Lung (tissue), 12 donors: ENCODE results near the gene YWHAQ. TPM values are rescaled to one million over a fixed set of nuclear protein-coding genes. Genes with fewer than 3 reads are reported as not detected.

Experiments
- ATAC-seq: fragments of 200-7000 bp; cut with Tn5 transposase; one replicate; pipeline ENCODE4 v1.9.1; 2020; ENCODE audit warnings: moderate number of reproducible peaks; ENCODE audit not compliant: insufficient read depth, low FRiP score
- DNase-seq, 3 donors: peaks; one replicate each; pipeline ENCODE4 v3.0.0-alpha.2; 2013 to 2017
- H3K27ac ChIP-seq, 2 donors: one replicate each; pipeline ENCODE4 v1.5.1; 2013; ENCODE audit warnings: mild to moderate bottlenecking in 2 of 2, moderate library complexity in 2 of 2, control low read depth in 1 of 2, inconsistent platforms in 1 of 2, low read depth in 1 of 2, low read length in 1 of 2
- H3K27me3 ChIP-seq, 3 donors: one replicate each; pipeline ENCODE4 v1.5.1; 2013; ENCODE audit warnings: low read length in 2 of 3; ENCODE audit not compliant: control insufficient read depth in 3 of 3, insufficient read depth in 3 of 3
- H3K36me3 ChIP-seq, 4 donors: one replicate each; pipeline ENCODE4 v1.5.1; 2013; ENCODE audit warnings: low read length in 4 of 4, mild to moderate bottlenecking in 1 of 4, moderate library complexity in 1 of 4; ENCODE audit not compliant: control insufficient read depth in 4 of 4, insufficient read depth in 4 of 4
- H3K4me1 ChIP-seq, 5 donors: one replicate each; pipeline ENCODE4 v1.5.1; 2013; ENCODE audit warnings: low read length in 5 of 5, mild to moderate bottlenecking in 2 of 5, moderate library complexity in 1 of 5; ENCODE audit not compliant: control insufficient read depth in 5 of 5, insufficient read depth in 5 of 5
- H3K4me3 ChIP-seq: one replicate; pipeline ENCODE4 v1.5.1; 2013; ENCODE audit warnings: mild to moderate bottlenecking, control low read depth, moderate library complexity
- H3K9ac ChIP-seq, 2 donors: one replicate each; pipeline ENCODE4 v1.5.1; 2013; ENCODE audit warnings: low read length in 2 of 2, control low read depth in 1 of 2; ENCODE audit not compliant: insufficient read depth in 1 of 2
- H3K9me3 ChIP-seq, 4 donors: one replicate each; pipeline ENCODE4 v1.5.1; 2013; ENCODE audit warnings: low read length in 3 of 4, mild to moderate bottlenecking in 1 of 4, moderate library complexity in 1 of 4; ENCODE audit not compliant: control insufficient read depth in 4 of 4, insufficient read depth in 3 of 4
- CTCF ChIP-seq: IDR thresholded peaks from 2 replicates; pipeline ENCODE4 v1.5.1; 2012; ENCODE audit warnings: mild to moderate bottlenecking; ENCODE audit errors: control extremely low read depth, extremely low read depth
- WGBS, 2 donors: extraction: QIAGEN DNeasy Blood & Tissue Kit; methylation state at CpG; one replicate each; pipeline ENCODE4 v1.1.7; 2013; 5-methylcytosine and 5-hydroxymethylcytosine counted together
- polyA plus RNA-seq, 2 donors: library from polyadenylated mRNA; stranded (reverse); fragments of 200-250 nt; gene quantifications; one replicate each; pipeline ENCODE4 v1.2.1, GENCODE V29; 2013
- total RNA-seq, 2 donors: library from RNA; depleted of rRNA in 1 of 2; stranded (reverse); fragments of >200 nt in 1 of 2; gene quantifications; one replicate each; pipeline ENCODE4 v1.2.1, GENCODE V29; 2014 to 2021
- donor health status: control.
- donor health status: control.
- donor health status: Bipolar disorder and iron deficiency.
- donor health status: healthy.
- donor health status: DM: yes; HTN: yes; CAD: no.

YWHAQ gene
- total and polyA plus RNA-seq, 4 donors, result 94.6 to 275 (median 222) TPM

GRCh38 chr2:9548506-9548905, 82.3 kb downstream of the YWHAQ start:
- no peak for DNase-seq
- Histone ChIP-seq H3K9me3 (no peaks in the 10 kb centered on the region), H3K4me3 (no peak overlapping the region), H3K27me3 (no peaks in the 10 kb centered on the region), H3K9ac (no peak overlapping the region), H3K36me3 (no peaks in the 10 kb centered on the region), H3K27ac (no peak overlapping the region), H3K4me1 (peaks cover 6 to 18% (median 15%) of the 10 kb centered on the region in 5 donors)
- no peak for ATAC-seq
- TF ChIP-seq CTCF, result no peak
- 71 to 91% methylated on average over 2 of the region's 2 CpGs for WGBS, 2 donors

GRCh38 chr2:9547262-9547991, 83.4 kb downstream of the YWHAQ start:
- ATAC-seq, result no peak

GRCh38 chr2:9545502-9545901, 85.3 kb downstream of the YWHAQ start:
- 85 to 87% methylated on average over 5 of the region's 5 CpGs for WGBS, 2 donors
- ATAC-seq, result no peak
- H3K4me1 ChIP-seq, result peaks cover 4 to 15% (median 6%) of the 10 kb centered on the region in 5 donors

More at GRCh38 chr2:9547262-9547991, 83.4 kb downstream of the YWHAQ start:
- DNase-seq, result no peak
- Histone ChIP-seq H3K9ac (no peak overlapping the region), H3K27me3 (no peaks in the 10 kb centered on the region), H3K9me3 (no peaks in the 10 kb centered on the region), H3K4me1 (peaks cover 6 to 15% (median 10%) of the 10 kb centered on the region in 5 donors), H3K36me3 (peaks cover 0 to 2% (median under 1%) of the 10 kb centered on the region in 4 donors), H3K4me3 (no peak overlapping the region), H3K27ac (no peak overlapping the region)
- WGBS, 2 donors, result 85 to 87% methylated on average over 5 of the region's 5 CpGs
- TF ChIP-seq CTCF, result no peak

More at GRCh38 chr2:9545502-9545901, 85.3 kb downstream of the YWHAQ start:
- Histone ChIP-seq H3K9ac (no peak overlapping the region), H3K27ac (no peak overlapping the region), H3K27me3 (no peaks in the 10 kb centered on the region), H3K9me3 (no peaks in the 10 kb centered on the region), H3K4me3 (no peak overlapping the region), H3K36me3 (peaks cover 0 to 3% (median under 1%) of the 10 kb centered on the region in 4 donors)
- no peak for DNase-seq
- no peak for TF ChIP-seq CTCF
